GM10266 (cell line): ENCODE measurements around the gene HOXB1.

Experiments
- DNase-seq: peaks from one replicate; pipeline ENCODE4 v3.0.0; 2012; ENCODE audit errors: extremely low spot score
- CTCF ChIP-seq: IDR thresholded peaks from 2 replicates; pipeline ENCODE4 v1.5.1; 2012; ENCODE audit warnings: mild to moderate bottlenecking, low read depth; ENCODE audit not compliant: control insufficient read depth, insufficient read depth; ENCODE audit errors: missing control alignments

Gene HOXB1

GRCh38 chr17:48498164-48498850, 32.5 kb downstream of the HOXB1 start:
- DNase-seq, result no peak
- no peak for TF ChIP-seq CTCF

- TF ChIP-seq CTCF, result no peak
- DNase-seq, result no peak
Measured at GRCh38 chr17:48497103-48497502, 33.7 kb downstream of the HOXB1 start.

GRCh38 chr17:48494335-48494734, 36.5 kb downstream of the HOXB1 start:
- no peak for DNase-seq
- TF ChIP-seq CTCF, result no peak

- peak; percentile 90 for TF ChIP-seq CTCF
- DNase-seq, result peak; percentile 76
Measured at GRCh38 chr17:48492401-48493298, 38.2 kb downstream of the HOXB1 start.

- no peak for TF ChIP-seq CTCF
- DNase-seq, result no peak
Measured at GRCh38 chr17:48491527-48492273, 39.1 kb downstream of the HOXB1 start.

- TF ChIP-seq CTCF, result no peak
Measured at GRCh38 chr17:48490451-48490892, 40.3 kb downstream of the HOXB1 start.

More at GRCh38 chr17:48490451-48490892, 40.3 kb downstream of the HOXB1 start:
- DNase-seq, result no peak
